GM08714 (cell line): ENCODE data around the gene XRN2.

ENCODE experiments used
- H3K4me3 ChIP-seq: fragments of 200-500 bp; sonication (Bioruptor generic); 2 replicates; pipeline ENCODE4 v1.5.1; 2014; ENCODE audit warnings: mild to moderate bottlenecking, low read length, inconsistent platforms
- ZNF274 ChIP-seq: IDR thresholded peaks from 2 replicates; pipeline ENCODE4 v1.6.1; 2012; ENCODE audit warnings: mild to moderate bottlenecking, low read depth, low read length

XRN2 gene

GRCh38 chr20:21376626-21377025 lies 73.5 kb downstream of the XRN2 start:
- no peak overlapping the region for H3K4me3 ChIP-seq
- no peak for TF ChIP-seq ZNF274

DNA sequence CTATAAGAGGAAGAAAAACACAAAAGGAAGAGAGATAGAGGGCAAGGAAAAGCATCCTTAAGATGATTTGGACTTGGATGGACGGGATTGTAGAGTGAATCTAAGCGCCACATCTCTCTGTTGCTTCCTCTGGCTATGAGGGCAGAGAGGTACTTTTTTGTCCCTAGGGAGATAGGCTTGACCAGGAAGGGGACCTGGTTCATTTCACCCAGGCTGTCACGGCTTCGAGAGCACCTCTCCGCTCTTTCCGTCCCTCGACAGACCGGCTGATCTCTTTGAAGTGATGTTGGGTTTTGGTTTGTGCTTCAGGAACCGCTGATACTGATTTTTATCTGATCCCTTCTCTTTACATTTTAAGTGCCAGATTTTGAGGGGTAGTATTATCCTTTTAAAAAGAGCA lies 74.6 kb downstream of the XRN2 start:
- no peak overlapping the region for H3K4me3 ChIP-seq
- no peak for TF ChIP-seq ZNF274

DNA sequence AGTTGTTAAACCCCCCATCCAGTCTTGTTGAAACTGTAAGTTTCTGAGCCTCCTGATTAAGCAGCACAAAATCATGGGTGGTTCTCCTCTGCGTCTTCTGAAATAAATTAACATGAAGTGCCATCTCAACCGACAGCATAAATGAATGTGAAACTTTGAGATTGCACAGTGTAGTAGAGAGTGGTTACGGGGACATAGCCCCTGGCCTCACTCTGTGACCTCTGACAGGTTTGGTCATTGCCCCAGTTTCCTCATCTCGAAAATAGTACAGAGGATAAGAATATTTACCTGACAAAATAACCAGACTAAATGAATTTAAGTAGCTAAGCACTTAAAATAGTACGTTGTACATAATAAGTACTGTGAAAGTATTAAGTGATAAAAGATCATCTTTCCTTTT lies 75.1 kb downstream of the XRN2 start:
- no peak for TF ChIP-seq ZNF274
- no peak overlapping the region for H3K4me3 ChIP-seq

DNA sequence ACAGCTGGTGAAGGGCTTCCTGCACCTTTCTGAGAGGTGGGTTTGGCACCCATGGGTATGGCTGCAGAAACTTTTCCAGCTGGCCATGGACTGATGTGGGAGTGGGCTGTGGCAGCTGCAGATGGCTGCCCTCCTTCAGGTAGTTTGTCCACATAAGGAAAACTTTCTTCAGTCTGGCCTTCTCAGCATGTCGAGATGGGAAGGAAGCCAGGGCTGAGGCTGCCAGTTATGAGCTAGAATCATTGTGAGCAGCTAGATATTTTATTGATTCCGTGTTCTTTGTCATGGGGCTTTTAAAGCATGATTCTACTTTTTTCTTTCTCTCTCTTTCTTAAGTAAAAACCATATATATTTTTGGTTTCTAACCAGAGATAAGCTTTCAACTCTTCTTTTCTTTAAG lies 77.6 kb downstream of the XRN2 start:
- TF ChIP-seq ZNF274: no peak
- H3K4me3 ChIP-seq: no peak overlapping the region

DNA sequence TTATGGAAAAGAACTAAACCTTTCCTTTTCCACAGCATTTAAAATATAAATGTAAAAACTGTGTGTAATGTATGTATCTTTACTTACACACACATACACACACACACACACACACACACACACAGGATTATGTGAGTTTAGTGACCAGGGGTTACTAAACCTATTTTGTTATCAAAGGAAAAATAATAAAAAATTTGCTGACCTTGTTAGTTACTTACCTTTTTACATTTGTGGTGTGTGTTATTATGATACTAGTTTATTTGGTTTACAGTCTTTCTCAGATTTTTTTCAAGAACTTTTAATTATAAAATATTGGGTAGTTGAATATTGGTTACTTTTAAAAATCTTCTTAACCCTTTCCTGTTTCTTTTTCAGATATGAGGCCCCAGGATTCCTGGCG lies 78.5 kb downstream of the XRN2 start:
- H3K4me3 ChIP-seq: no peak overlapping the region
- no peak for TF ChIP-seq ZNF274

- no peak for TF ChIP-seq ZNF274
- H3K4me3 ChIP-seq: no peak overlapping the region
Measured at GRCh38 chr20:21384308-21384892, 81.3 kb downstream of the XRN2 start.

- TF ChIP-seq ZNF274: no peak
- H3K4me3 ChIP-seq: no peak overlapping the region
Measured at GRCh38 chr20:21386111-21386510, 83.0 kb downstream of the XRN2 start.

DNA sequence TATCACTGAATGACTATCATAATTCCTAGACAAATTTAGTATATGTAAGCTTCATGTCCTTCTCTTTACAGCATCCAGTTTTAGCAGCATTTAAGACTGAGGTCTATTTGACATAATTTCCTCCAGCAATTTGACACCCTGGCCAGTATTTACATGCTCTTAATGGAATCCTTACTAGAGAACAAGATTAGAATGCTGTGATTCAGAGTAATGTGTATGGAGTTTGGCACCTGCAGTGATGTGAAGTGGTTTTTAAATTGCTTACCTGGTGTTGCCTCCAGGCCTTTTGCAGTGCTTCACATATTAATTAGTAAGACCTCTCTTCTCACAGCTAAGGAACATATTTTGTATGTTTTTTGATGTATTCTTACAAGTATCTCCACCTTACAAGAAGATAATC lies 84.4 kb downstream of the XRN2 start:
- H3K4me3 ChIP-seq: no peak overlapping the region
- no peak for TF ChIP-seq ZNF274

GRCh38 chr20:21388566-21388965 lies 85.4 kb downstream of the XRN2 start:
- TF ChIP-seq ZNF274: no peak
- no peak overlapping the region for H3K4me3 ChIP-seq

- H3K4me3 ChIP-seq: no peak overlapping the region
- no peak for TF ChIP-seq ZNF274
Measured at GRCh38 chr20:21389368-21389767, 86.2 kb downstream of the XRN2 start.

DNA sequence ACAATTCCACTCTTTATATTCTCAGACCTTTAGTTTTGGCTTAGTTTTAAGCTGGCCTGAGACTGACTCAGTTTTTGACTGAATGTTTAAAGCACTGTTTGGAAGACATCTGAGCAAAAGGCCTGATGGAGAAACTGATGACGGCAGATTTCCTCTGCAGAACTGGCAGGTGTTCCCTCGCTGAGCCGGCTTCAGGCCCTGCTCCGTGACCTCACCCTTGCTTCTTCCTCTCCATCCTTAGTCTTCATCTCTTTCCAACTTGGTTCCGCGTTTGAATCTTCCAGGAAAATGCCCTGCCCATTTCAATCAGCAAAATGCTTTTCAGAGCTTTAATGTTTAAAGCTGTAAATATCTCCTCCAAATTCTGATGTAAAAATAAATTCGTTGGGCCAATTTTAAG lies 87.6 kb downstream of the XRN2 start:
- TF ChIP-seq ZNF274: no peak
- no peak overlapping the region for H3K4me3 ChIP-seq

DNA sequence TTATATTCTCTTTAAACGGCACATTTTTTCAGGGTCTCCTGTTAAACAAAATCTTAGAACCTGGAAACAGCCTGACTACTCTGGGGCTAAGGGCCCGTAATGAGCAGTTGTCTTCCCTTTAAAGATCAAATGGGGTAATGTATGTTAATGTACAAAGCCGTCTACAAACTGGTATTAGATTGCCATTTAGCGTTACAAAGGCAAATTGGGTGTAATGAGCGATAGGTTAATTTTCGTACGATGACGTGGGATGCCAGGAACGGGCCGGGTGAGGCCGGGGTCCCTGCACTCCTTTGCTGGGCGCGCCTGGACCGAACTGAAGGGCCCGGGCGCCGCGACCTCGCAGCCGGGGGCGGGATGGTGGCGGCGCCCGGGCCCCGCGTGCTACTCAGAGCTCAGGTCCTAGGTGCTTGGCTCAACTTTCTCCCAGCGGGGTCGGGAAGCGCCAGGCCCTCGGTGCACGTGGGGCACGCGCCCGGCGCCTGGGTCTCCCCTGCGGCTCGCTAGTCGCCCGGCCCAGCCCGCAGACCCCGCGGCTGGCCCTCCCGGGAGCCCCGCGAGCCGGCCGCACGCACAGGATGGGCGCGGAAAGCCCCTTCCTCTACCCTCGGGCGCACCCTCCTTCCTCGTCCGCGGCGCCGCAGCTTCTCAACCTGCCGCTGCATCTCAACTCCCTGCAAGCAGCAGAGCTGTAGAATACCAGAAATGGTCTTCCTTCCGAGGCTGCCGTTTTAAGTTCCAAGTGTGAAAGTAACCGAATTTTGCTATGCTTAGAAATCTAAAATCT lies 88.2 kb downstream of the XRN2 start:
- no peak overlapping the region; the same call in 1 of the 2 replicates for H3K4me3 ChIP-seq
- TF ChIP-seq ZNF274: no peak

DNA sequence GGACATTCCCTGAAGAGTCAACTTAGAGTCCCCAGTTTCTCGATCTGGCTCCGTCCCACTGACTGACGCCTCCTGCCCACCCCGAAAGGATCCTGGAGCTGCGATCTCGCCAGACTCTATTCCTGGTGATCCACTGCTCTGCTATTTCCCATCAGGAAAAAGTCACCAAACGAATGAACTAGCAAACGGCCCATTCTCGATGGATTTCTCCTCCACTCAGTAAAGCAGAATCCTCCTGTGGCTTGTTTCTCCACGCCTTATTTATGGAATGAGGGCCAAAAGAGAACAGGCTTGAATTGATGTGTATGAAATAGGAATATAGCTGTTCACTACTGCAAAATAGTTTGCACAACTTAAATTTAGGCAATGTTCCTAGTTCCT lies 88.8 kb downstream of the XRN2 start:
- H3K4me3 ChIP-seq: no peak overlapping the region; the same call in 1 of the 2 replicates
- TF ChIP-seq ZNF274: no peak

DNA sequence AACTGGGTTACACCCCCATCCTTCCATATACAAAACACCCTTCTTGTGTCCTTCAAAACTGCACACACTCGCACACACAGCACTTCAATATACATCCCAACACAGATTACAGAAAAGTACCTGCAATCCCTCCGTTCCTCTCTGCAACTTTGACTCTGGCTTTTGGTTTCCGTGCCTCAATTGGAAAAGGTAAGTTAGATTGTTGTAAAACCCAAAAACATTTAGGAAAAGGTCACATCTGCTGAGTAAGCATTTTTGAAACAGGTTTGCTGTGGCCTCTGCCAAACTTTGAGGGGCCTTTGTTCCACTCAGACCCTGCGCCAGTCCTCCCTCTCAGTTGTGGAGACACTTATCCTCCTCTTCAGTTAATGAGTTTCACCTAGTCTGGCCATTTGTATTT lies 90.0 kb downstream of the XRN2 start:
- TF ChIP-seq ZNF274: no peak
- no peak overlapping the region for H3K4me3 ChIP-seq

DNA sequence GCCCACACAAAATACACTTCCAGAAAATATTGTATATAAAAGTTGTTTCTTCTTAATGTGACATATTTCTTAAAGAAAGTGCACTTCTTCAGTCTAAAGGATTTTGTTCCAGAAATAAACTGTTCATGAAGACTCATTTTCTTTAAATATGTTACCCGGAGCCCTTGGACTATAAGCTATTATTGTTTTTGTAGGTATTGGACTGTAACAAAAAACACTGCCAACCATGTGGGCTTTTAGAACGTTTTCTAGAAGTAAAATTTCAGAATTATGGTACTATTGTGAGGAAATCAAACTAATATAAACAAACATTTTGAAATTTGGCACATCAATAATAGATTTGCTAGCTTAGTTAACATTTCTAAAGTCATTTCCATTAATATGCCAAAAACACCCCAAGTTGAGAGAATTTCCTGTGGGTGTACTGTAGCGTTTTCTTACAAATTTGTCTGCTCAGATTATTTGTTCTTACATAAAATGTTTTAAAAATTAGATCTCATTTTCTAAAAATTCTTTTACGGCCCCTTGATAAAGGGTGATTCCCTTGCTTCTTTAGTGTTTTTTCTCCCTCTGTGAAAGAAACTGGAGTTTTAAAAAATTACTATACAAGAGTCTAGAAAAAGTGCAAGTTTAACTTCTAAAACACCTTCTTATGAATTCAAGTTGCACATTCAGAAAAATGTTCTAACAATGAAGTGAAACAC lies 90.8 kb downstream of the XRN2 start:
- no peak overlapping the region for H3K4me3 ChIP-seq
- TF ChIP-seq ZNF274: no peak
